OCI-LY1 (cell line): Measurements from ENCODE around the gene BCKDHB.

Experiments used
- H2AFZ ChIP-seq: fragments of 200-600 bp; sonication (generic), shearing (Covaris generic); 2 replicates; pipeline ENCODE4 v1.6.0; 2014; ENCODE audit warnings: antibody characterized with exemption, mild to moderate bottlenecking, low read length
- H3F3A ChIP-seq: fragments of 200-600 bp; sonication (generic), shearing (Covaris generic); 2 replicates; pipeline ENCODE4 v1.6.0; 2014; ENCODE audit warnings: mild to moderate bottlenecking, antibody characterized with exemption, low read length, moderate library complexity; ENCODE audit not compliant: insufficient read depth
- H3K27ac ChIP-seq: fragments of 200-600 bp; sonication (generic); 2 replicates; pipeline ENCODE4 v1.5.1; 2014; ENCODE audit warnings: low read length, mixed run types, mild to moderate bottlenecking, low read depth; ENCODE audit not compliant: poor library complexity, severe bottlenecking
- H3K27me3 ChIP-seq: fragments of 200-600 bp; sonication (generic); 2 replicates; pipeline ENCODE4 v1.6.0; 2014; ENCODE audit warnings: antibody characterized with exemption, mild to moderate bottlenecking, low read length, moderate library complexity; ENCODE audit not compliant: insufficient read depth
- H3K36me3 ChIP-seq: fragments of 200-600 bp; sonication (generic); 2 replicates; pipeline ENCODE4 v1.6.1; 2014; ENCODE audit warnings: mild to moderate bottlenecking, antibody characterized with exemption, low read length, moderate library complexity, mixed read lengths; ENCODE audit not compliant: insufficient read depth
- H3K4me1 ChIP-seq: fragments of 200-600 bp; sonication (generic); 2 replicates; pipeline ENCODE4 v1.5.1; 2014; ENCODE audit warnings: mild to moderate bottlenecking, low read length, moderate library complexity; ENCODE audit not compliant: insufficient read depth, severe bottlenecking
- H3K4me2 ChIP-seq: fragments of 200-600 bp; sonication (generic), shearing (Covaris generic); 2 replicates; pipeline ENCODE4 v1.6.1; 2014; ENCODE audit warnings: low read length
- H3K4me3 ChIP-seq: fragments of 200-600 bp; sonication (generic); 2 replicates; pipeline ENCODE4 v1.5.1; 2014; ENCODE audit warnings: low read length, low read depth, mild to moderate bottlenecking, mixed read lengths; ENCODE audit not compliant: poor library complexity, severe bottlenecking
- H3K79me2 ChIP-seq: fragments of 200-600 bp; shearing (Covaris generic); 2 replicates; pipeline ENCODE4 v1.6.1; 2016; ENCODE audit warnings: mixed run types, low read length, mixed read lengths; ENCODE audit not compliant: insufficient read depth
- H3K9ac ChIP-seq: fragments of 200-600 bp; sonication (generic), shearing (Covaris generic); 2 replicates; pipeline ENCODE4 v1.6.1; 2014; ENCODE audit warnings: mild to moderate bottlenecking, low read length, mixed read lengths
- H3K9me2 ChIP-seq: fragments of 200-600 bp; sonication (generic), shearing (Covaris generic); 2 replicates; pipeline ENCODE4 v1.6.1; 2014; ENCODE audit warnings: low read depth, mild to moderate bottlenecking, low read length, mixed read lengths
- H3K9me3 ChIP-seq: fragments of 200-600 bp; shearing (Covaris generic); 2 replicates; pipeline ENCODE4 v1.6.1; 2014; ENCODE audit warnings: low read length, mixed read lengths
- H4K20me1 ChIP-seq: fragments of 200-600 bp; sonication (generic), shearing (Covaris generic); 2 replicates; pipeline ENCODE4 v1.6.0; 2016; ENCODE audit warnings: mild to moderate bottlenecking, low read length; ENCODE audit not compliant: insufficient read depth
- CTCF ChIP-seq: fragments of 200-600 bp; sonication (generic), shearing (Covaris generic); IDR thresholded peaks from 2 replicates; pipeline ENCODE4 v1.5.1; 2017; ENCODE audit warnings: mild to moderate bottlenecking, antibody characterized with exemption, low read length, moderate library complexity, mixed read lengths
- EZH2 ChIP-seq: fragments of 200-600 bp; sonication (generic), shearing (Covaris generic); IDR thresholded peaks from 2 replicates; pipeline ENCODE4 v1.8.0; 2017; ENCODE audit warnings: borderline replicate concordance, mixed run types, mild to moderate bottlenecking, antibody characterized with exemption, low read length, moderate library complexity, mixed read lengths

Gene BCKDHB

GRCh38 chr6:80329496-80329895 is 223.0 kb downstream of the BCKDHB start:
- H3K27ac ChIP-seq: no peak overlapping the region
- no peak overlapping the region for H2AFZ ChIP-seq
- no peak overlapping the region for H3K9ac ChIP-seq
- H3F3A ChIP-seq: no peaks in the 10 kb centered on the region
- H3K4me1 ChIP-seq: no peaks in the 10 kb centered on the region
- no peaks in the 10 kb centered on the region for H4K20me1 ChIP-seq
- no peaks in the 10 kb centered on the region for H3K79me2 ChIP-seq
- no peak overlapping the region for H3K4me2 ChIP-seq
- H3K36me3 ChIP-seq: no peaks in the 10 kb centered on the region
- no peak overlapping the region for H3K4me3 ChIP-seq
- H3K27me3 ChIP-seq: no peaks in the 10 kb centered on the region
- no peaks in the 10 kb centered on the region for H3K9me3 ChIP-seq
- no peaks in the 10 kb centered on the region for H3K9me2 ChIP-seq
- TF ChIP-seq EZH2 (no peak), CTCF (no peak)

GRCh38 chr6:80330961-80331360 is 224.5 kb downstream of the BCKDHB start:
- H3K4me2 ChIP-seq: no peak overlapping the region
- H3K27me3 ChIP-seq: no peaks in the 10 kb centered on the region
- no peaks in the 10 kb centered on the region for H3K36me3 ChIP-seq
- H3K4me1 ChIP-seq: no peaks in the 10 kb centered on the region
- no peaks in the 10 kb centered on the region for H3K9me2 ChIP-seq
- no peak overlapping the region for H3K27ac ChIP-seq
- H3F3A ChIP-seq: no peaks in the 10 kb centered on the region
- no peak overlapping the region for H2AFZ ChIP-seq
- H3K79me2 ChIP-seq: no peaks in the 10 kb centered on the region
- TF ChIP-seq EZH2 (no peak), CTCF (no peak)
- no peaks in the 10 kb centered on the region for H3K9me3 ChIP-seq
- no peak overlapping the region for H3K4me3 ChIP-seq
- no peaks in the 10 kb centered on the region for H4K20me1 ChIP-seq
- no peak overlapping the region for H3K9ac ChIP-seq

DNA sequence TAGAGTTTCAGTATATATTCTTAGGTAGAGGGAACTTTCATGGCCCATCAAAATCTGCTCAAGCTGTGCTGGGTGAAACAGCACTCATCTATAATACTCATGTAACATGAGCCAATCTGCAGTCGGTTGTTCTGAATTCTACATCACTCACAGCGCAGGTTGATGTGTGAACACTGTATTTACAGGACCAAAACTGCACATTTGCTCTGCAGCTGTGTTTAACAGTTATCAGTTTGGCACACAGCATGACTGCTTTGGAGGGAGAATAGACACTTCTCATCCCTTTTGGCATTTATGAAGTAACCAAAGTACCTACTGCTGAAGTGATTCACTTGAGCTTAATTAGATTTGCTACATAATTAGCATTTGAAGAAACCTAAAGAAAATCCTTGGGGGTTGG is 225.1 kb downstream of the BCKDHB start:
- no peaks in the 10 kb centered on the region for H3K27me3 ChIP-seq
- H3F3A ChIP-seq: no peaks in the 10 kb centered on the region
- H3K9me2 ChIP-seq: no peaks in the 10 kb centered on the region
- TF ChIP-seq EZH2 (no peak), CTCF (no peak)
- no peak overlapping the region for H3K4me2 ChIP-seq
- H3K36me3 ChIP-seq: no peaks in the 10 kb centered on the region
- no peaks in the 10 kb centered on the region for H4K20me1 ChIP-seq
- H3K4me1 ChIP-seq: no peaks in the 10 kb centered on the region
- H3K9me3 ChIP-seq: no peaks in the 10 kb centered on the region
- H3K4me3 ChIP-seq: no peak overlapping the region
- no peak overlapping the region for H2AFZ ChIP-seq
- no peaks in the 10 kb centered on the region for H3K79me2 ChIP-seq
- no peak overlapping the region for H3K27ac ChIP-seq
- no peak overlapping the region for H3K9ac ChIP-seq
